Prostate gland (tissue), 2 donors: ENCODE measurements around the gene IL1RAPL1.

Experiments
- POLR2A ChIP-seq: fragments of 450-650 bp; IDR thresholded peaks from one replicate; pipeline ENCODE4 v1.6.1; 2016; ENCODE audit warnings: antibody characterized with exemption, mild to moderate bottlenecking
- POLR2AphosphoS5 ChIP-seq: sonication (generic); formaldehyde crosslinking; IDR thresholded peaks from one replicate; pipeline ENCODE4 v1.6.1; 2017; ENCODE audit warnings: antibody characterized with exemption
- TF ChIP-seq, protein P1 (sequence below), 4 experiments: fragments of 200-600 bp in 2 of 4; fragments of 450-650 bp in 2 of 4; sonication (generic) in 2 of 4; IDR thresholded peaks; 1 replicate in 3 of 4; 2 replicates in 1 of 4; pipeline ENCODE4 v1.5.1; 2016 to 2019; ENCODE audit warnings: antibody characterized with exemption in 4 of 4, mild to moderate bottlenecking in 2 of 4, moderate library complexity in 2 of 4

DNA sequence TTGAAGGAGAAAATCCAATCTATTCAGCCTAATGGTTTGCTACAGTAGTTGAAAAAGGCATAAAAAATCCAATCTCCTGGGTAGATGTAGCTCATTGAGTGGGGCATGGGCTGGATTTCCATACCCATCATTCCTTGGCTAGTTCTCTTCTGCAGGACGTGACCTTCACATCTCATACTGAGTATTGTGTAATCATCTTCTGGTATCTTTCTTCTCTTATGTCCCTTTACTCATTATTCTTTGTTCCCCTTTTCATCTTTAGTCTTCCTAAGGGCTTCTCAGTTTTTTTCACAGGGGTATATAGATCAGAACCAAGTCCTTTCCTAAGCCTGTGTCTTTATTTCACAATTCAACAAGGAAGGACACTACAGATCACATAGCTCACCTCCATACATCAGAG is 900.5 kb downstream of the IL1RAPL1 start:
- TF ChIP-seq, protein P1, sequence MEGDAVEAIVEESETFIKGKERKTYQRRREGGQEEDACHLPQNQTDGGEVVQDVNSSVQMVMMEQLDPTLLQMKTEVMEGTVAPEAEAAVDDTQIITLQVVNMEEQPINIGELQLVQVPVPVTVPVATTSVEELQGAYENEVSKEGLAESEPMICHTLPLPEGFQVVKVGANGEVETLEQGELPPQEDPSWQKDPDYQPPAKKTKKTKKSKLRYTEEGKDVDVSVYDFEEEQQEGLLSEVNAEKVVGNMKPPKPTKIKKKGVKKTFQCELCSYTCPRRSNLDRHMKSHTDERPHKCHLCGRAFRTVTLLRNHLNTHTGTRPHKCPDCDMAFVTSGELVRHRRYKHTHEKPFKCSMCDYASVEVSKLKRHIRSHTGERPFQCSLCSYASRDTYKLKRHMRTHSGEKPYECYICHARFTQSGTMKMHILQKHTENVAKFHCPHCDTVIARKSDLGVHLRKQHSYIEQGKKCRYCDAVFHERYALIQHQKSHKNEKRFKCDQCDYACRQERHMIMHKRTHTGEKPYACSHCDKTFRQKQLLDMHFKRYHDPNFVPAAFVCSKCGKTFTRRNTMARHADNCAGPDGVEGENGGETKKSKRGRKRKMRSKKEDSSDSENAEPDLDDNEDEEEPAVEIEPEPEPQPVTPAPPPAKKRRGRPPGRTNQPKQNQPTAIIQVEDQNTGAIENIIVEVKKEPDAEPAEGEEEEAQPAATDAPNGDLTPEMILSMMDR (IDR thresholded peaks at IDR 0.05): no peak
- no peak for TF ChIP-seq POLR2AphosphoS5
- TF ChIP-seq POLR2A: no peak
